Upper lobe of right lung (tissue), 1 donor: Measurements from ENCODE around the gene TBC1D3G. TPM values are rescaled to one million over a fixed set of nuclear protein-coding genes. Genes with fewer than 3 reads are reported as not detected.
"Not testable (repeated sequence)": the region's sequence is repeated elsewhere in the genome, so short reads cannot be mapped to it uniquely, and the experiment has no call there.

Experiments used
- ATAC-seq: fragments of 200-7000 bp; cut with Tn5 transposase; one replicate; pipeline ENCODE4 v1.9.1; 2020; ENCODE audit warnings: mild to moderate bottlenecking, moderate library complexity
- DNase-seq: peaks from one replicate; pipeline ENCODE4 v3.0.0-alpha.2; 2020
- H3K27ac ChIP-seq: fragments of 200-600 bp; one replicate; pipeline ENCODE4 v1.8.0; 2022
- H3K27me3 ChIP-seq: fragments of 200-600 bp; one replicate; pipeline ENCODE4 v1.8.0; 2022; ENCODE audit warnings: mild to moderate bottlenecking
- H3K36me3 ChIP-seq: fragments of 200-600 bp; one replicate; pipeline ENCODE4 v1.8.0; 2022
- H3K4me1 ChIP-seq: fragments of 200-600 bp; one replicate; pipeline ENCODE4 v1.8.0; 2022
- H3K4me3 ChIP-seq: fragments of 200-600 bp; one replicate; pipeline ENCODE4 v1.8.0; 2022; ENCODE audit warnings: mild to moderate bottlenecking
- H3K9me3 ChIP-seq: fragments of 200-600 bp; one replicate; pipeline ENCODE4 v1.8.0; 2022
- intact Hi-C: fragments of 100-400 bp; cut with DNase I; formaldehyde crosslinking; loops from one replicate; pipeline ENCODE4 v1.11.0; 2022
- long read RNA-seq: library from polyadenylated mRNA; unstranded; transcript quantifications from one replicate; pipeline ENCODE4 v2.0.0, GENCODE V29; 2021
- total RNA-seq: library from RNA; stranded (reverse); fragmentation: NEBNext Ultra II Directional; extraction: Animal tissue kit (Norgen Biotek cat#: 25700); gene quantifications from one replicate; pipeline ENCODE4 v1.2.1, GENCODE V29; 2021
- donor health status: DM: no; HTN: yes; CAD: no; lungs with severe emphysema.

TBC1D3G gene
- not detected for total RNA-seq
- long read RNA-seq, result 0 reads

GRCh38 chr17:36323584-36323983 is at the start of gene TBC1D3G:
TBC1D3G (plus strand) TSS chr17:36323884; CDS start chr17:36325412, 1,528 bp downstream.
- DNase-seq, H3K27me3 ChIP-seq, intact Hi-C loops, H3K27ac ChIP-seq, H3K4me1 ChIP-seq, H3K4me3 ChIP-seq, ATAC-seq, H3K36me3 ChIP-seq, H3K9me3 ChIP-seq: not testable (repeated sequence)

- H3K4me3 ChIP-seq, intact Hi-C loops, H3K9me3 ChIP-seq, H3K27me3 ChIP-seq, DNase-seq, H3K27ac ChIP-seq, H3K36me3 ChIP-seq, H3K4me1 ChIP-seq: not testable (repeated sequence)
- ATAC-seq, result peak; percentile 31
Measured at GRCh38 chr17:36283256-36283655, 40.4 kb upstream of the TBC1D3G start.

GRCh38 chr17:36284219-36284618 is 39.5 kb upstream of the TBC1D3G start:
- H3K9me3 ChIP-seq, H3K36me3 ChIP-seq, H3K27ac ChIP-seq, ATAC-seq, DNase-seq, H3K4me3 ChIP-seq, H3K4me1 ChIP-seq, H3K27me3 ChIP-seq, intact Hi-C loops: not testable (repeated sequence)

GRCh38 chr17:36289965-36290612 is 33.6 kb upstream of the TBC1D3G start:
- H3K27me3 ChIP-seq, H3K4me3 ChIP-seq, H3K4me1 ChIP-seq, intact Hi-C loops, H3K9me3 ChIP-seq, H3K36me3 ChIP-seq, ATAC-seq, DNase-seq, H3K27ac ChIP-seq: not testable (repeated sequence)

- H3K4me3 ChIP-seq, H3K9me3 ChIP-seq, ATAC-seq, H3K27me3 ChIP-seq, H3K36me3 ChIP-seq, intact Hi-C loops, H3K4me1 ChIP-seq, DNase-seq, H3K27ac ChIP-seq: not testable (repeated sequence)
Measured at GRCh38 chr17:36295161-36295560, 28.5 kb upstream of the TBC1D3G start.

- H3K4me1 ChIP-seq, H3K9me3 ChIP-seq, intact Hi-C loops, H3K4me3 ChIP-seq, H3K27me3 ChIP-seq, H3K27ac ChIP-seq, DNase-seq, H3K36me3 ChIP-seq, ATAC-seq: not testable (repeated sequence)
Measured at GRCh38 chr17:36315736-36316135, 7.9 kb upstream of the TBC1D3G start.

GRCh38 chr17:36362496-36362895 is 38.8 kb downstream of the TBC1D3G start:
- intact Hi-C loops, ATAC-seq: not testable (repeated sequence)

GRCh38 chr17:36375938-36376337 is 52.3 kb downstream of the TBC1D3G start:
- H3K9me3 ChIP-seq, H3K4me1 ChIP-seq, H3K36me3 ChIP-seq, H3K27me3 ChIP-seq, H3K4me3 ChIP-seq, intact Hi-C loops, ATAC-seq, H3K27ac ChIP-seq: not testable (repeated sequence)
- peak; percentile 45 for DNase-seq

More at GRCh38 chr17:36362496-36362895, 38.8 kb downstream of the TBC1D3G start:
- H3K27me3 ChIP-seq, H3K9me3 ChIP-seq, H3K36me3 ChIP-seq, H3K4me3 ChIP-seq, DNase-seq, H3K4me1 ChIP-seq, H3K27ac ChIP-seq: not testable (repeated sequence)

Other genes starting within 250 kb of the TBC1D3G start
- gene CCL3, start 233.7 kb upstream of the TBC1D3G start, total RNA-seq, result 9.9 TPM
- gene CCL4, start 220.1 kb upstream of the TBC1D3G start, total RNA-seq, result 12.5 TPM
- gene TBC1D3B, start 147.2 kb upstream of the TBC1D3G start, total RNA-seq, result 8.2 TPM
- gene CCL3L1, start 127.1 kb upstream of the TBC1D3G start, total RNA-seq, result 0.72 TPM
- gene CCL4L2, start 112.8 kb upstream of the TBC1D3G start, total RNA-seq, result 4.5 TPM
- 0.72 TPM for gene TBC1D3I, start 59.3 kb upstream of the TBC1D3G start, total RNA-seq
- not detected for gene TBC1D3H, start 64.6 kb downstream of the TBC1D3G start, total RNA-seq
- 29.0 TPM for gene ZNHIT3, start 162.8 kb downstream of the TBC1D3G start, total RNA-seq
- gene MYO19, start 211.0 kb downstream of the TBC1D3G start, total RNA-seq, result 36.8 TPM
- gene PIGW, start 211.1 kb downstream of the TBC1D3G start, total RNA-seq, result 8.6 TPM
- 81.7 TPM for gene GGNBP2, start 221.0 kb downstream of the TBC1D3G start, total RNA-seq